Measurements from ENCODE around the gene ABLIM2. TPM values are rescaled to one million over a fixed set of nuclear protein-coding genes. Genes with fewer than 3 reads are reported as not detected.

Gene ABLIM2
- total and polyA plus RNA-seq, 10 of the 15 experiments (the other 5 are each of a cell fraction or from before 2014, with no cell fraction given): 0.03 to 0.15 (median 0.05) TPM; not detected in 7

DNA sequence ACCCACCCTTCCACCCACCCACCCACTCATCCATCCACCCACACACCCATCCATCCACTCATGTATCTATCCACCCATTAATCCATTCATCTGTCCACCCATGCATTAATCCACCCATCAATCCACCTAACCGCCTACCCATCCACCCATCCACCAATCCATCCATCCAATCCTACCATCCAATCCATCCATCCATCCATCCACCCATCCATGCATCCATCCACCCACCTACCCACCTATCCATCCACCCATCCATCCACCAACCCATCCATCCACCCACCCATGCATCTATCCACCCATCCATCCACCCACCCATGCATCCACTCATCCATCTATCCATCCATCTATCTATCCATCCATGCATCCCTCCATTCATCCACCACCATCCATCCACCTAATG is 184.2 kb downstream of the ABLIM2 start:
- no peak for FAIRE-seq
- POLR2A ChIA-PET: no interaction called here
- CTCF ChIA-PET: interaction anchor here (1.6 to 2.0 kb wide), 2 partner anchors 12 to 172 kb away, joined by 4 to 10 read pairs; no protein-coding TSS in a partner anchor
- in situ Hi-C loops (cut with MboI) (no loop called here), intact Hi-C loops (cut with micrococcal nuclease; ENCODE audit: unreplicated experiment) (no loop called here)
- DNase-seq (ENCODE audit: low read depth, low spot score): no peak
- H3K27me3 ChIP-seq (replicated peaks in 1 of 2; ENCODE audit: control insufficient read depth in 2 of 2, insufficient read depth in 2 of 2, low read length in 1 of 2): no peaks in the 10 kb centered on the region; a peak in 1 of 4 replicates
- H3K9me3 ChIP-seq (replicated peaks; ENCODE audit: control insufficient read depth, insufficient read depth, low read length): no peaks in the 10 kb centered on the region
- no peak overlapping the region for H2AFZ ChIP-seq (ENCODE audit: control insufficient read depth, low read depth, low read length)
- ATAC-seq: no peak
- no TSS peak for BruUV-seq (replicated peaks)
- H3K4me1 ChIP-seq (ENCODE audit: control insufficient read depth, insufficient read depth, low read length): peaks cover 21% of the 10 kb centered on the region
- H3K4me2 ChIP-seq (ENCODE audit: control insufficient read depth, insufficient read depth): no peak overlapping the region
- no peaks in the 10 kb centered on the region for H4K20me1 ChIP-seq (ENCODE audit: control insufficient read depth, insufficient read depth)
- no peak overlapping the region for H3K9ac ChIP-seq (ENCODE audit: control insufficient read depth, insufficient read depth, low read length)
- RAD21 ChIA-PET (ENCODE audit: unreplicated experiment): no interaction called here
- SMC1A ChIA-PET (ENCODE audit: uncharacterized antibody, unreplicated experiment): no interaction called here
- H3K27ac ChIP-seq (ENCODE audit: control insufficient read depth, insufficient read depth): no peak overlapping the region
- H3K79me2 ChIP-seq (ENCODE audit: control insufficient read depth, insufficient read depth, low read length): no peaks in the 10 kb centered on the region
- no peak overlapping the region for H3K4me3 ChIP-seq
- no peaks in the 10 kb centered on the region for H3K36me3 ChIP-seq (ENCODE audit: control insufficient read depth in 2 of 2, insufficient read depth in 2 of 2, low read length in 1 of 2)
- 11% methylated on average over 1 of the region's 1 CpG for WGBS (ENCODE audit: insufficient coverage, insufficient replicate concordance, low lambda C conversion rate, missing lambda C conversion rate)
- TF ChIP-seq KAT2A (conservative IDR thresholded peaks at IDR 0.05; ENCODE audit: control insufficient read depth, low read depth, low read length) (no peak), ZNF687 (IDR thresholded peaks at IDR 0.05) (no peak), ZBTB11 (CRISPR knock-in tag; IDR thresholded peaks at IDR 0.05) (no peak), IKZF1 (conservative IDR thresholded peaks at IDR 0.05) (no peak), BHLHE40 (IDR thresholded peaks at IDR 0.05; ENCODE audit: borderline replicate concordance in 1 of 2, low read depth in 2 of 2, low read length in 1 of 2) (no peak), IRF5 (IDR thresholded peaks at IDR 0.05; ENCODE audit: borderline replicate concordance) (no peak), NR2C2 (IDR thresholded peaks at IDR 0.05; ENCODE audit: borderline replicate concordance, control insufficient read depth, insufficient read length, low read depth) (no peak), RB1 (IDR thresholded peaks at IDR 0.05; ENCODE audit: borderline replicate concordance) (no peak), POLR2A (IDR thresholded peaks at IDR 0.05; ENCODE audit: low read depth, low read length) (no peak), USF1 (IDR thresholded peaks at IDR 0.05; ENCODE audit: borderline replicate concordance, extremely low read length, insufficient read depth, low read depth, low read length) (no peak), CEBPB (IDR thresholded peaks at IDR 0.05; ENCODE audit: borderline replicate concordance in 1 of 2, low read depth in 2 of 2, low read length in 2 of 2) (no peak), RFX5 (IDR thresholded peaks at IDR 0.05; ENCODE audit: low read depth, low read length) (no peak), NR2F1 (conservative IDR thresholded peaks at IDR 0.05) (no peak), NBN (IDR thresholded peaks at IDR 0.05) (no peak), POLR2AphosphoS2 (IDR thresholded peaks at IDR 0.05; ENCODE audit: low read depth, low read length) (no peak), JUND (IDR thresholded peaks at IDR 0.05; ENCODE audit: low read depth, low read length) (no peak)
